H1 (cell line): Measurements from ENCODE around the gene MRTFB. TPM values are rescaled to one million over a fixed set of nuclear protein-coding genes. Genes with fewer than 3 reads are reported as not detected.

Experiments
- BRCA1 ChIP-seq: IDR thresholded peaks from 2 replicates; pipeline ENCODE4 v1.6.1; 2012; ENCODE audit warnings: low read depth, low read length, improper control_type of control experiment
- CHD7 ChIP-seq: fragments of 300-600 bp; sonication (generic); IDR thresholded peaks from 2 replicates; pipeline ENCODE4 v1.7.1; 2012; ENCODE audit warnings: low read length, moderate library complexity, mild to moderate bottlenecking, inconsistent platforms; ENCODE audit not compliant: insufficient replicate concordance
- CREB1 ChIP-seq: IDR thresholded peaks from 2 replicates; pipeline ENCODE4 v1.6.1; 2012; ENCODE audit warnings: inconsistent platforms
- HDAC6 ChIP-seq: IDR thresholded peaks from one replicate; pipeline ENCODE4 v1.7.1; 2012; ENCODE audit warnings: low read depth, mild to moderate bottlenecking, inconsistent platforms, low read length, moderate library complexity
- POLR2AphosphoS5 ChIP-seq: IDR thresholded peaks from 2 replicates; pipeline ENCODE4 v1.6.1; 2011; ENCODE audit warnings: low read depth, low read length
- polyA plus RNA-seq, 7 experiments: library from polyadenylated mRNA; depleted of rRNA in 3 of 7; stranded (reverse) in 5 of 7; unstranded in 2 of 7; fragments of >200 nt in 5 of 7; fragments of 200-250 nt in 2 of 7; gene quantifications; 1 replicate in 5 of 7; 2 replicates in 1 of 7; 4 replicates in 1 of 7; pipeline versions ENCODE4 v1.2.1 to v1.2.3, GENCODE V29; 2011 to 2013; ENCODE audit warnings: missing spikeins in 2 of 7, mixed read lengths in 2 of 7
- total RNA-seq: library from RNA; stranded (reverse); fragmentation: NEBNext Ultra II Directional; extraction: Animal tissue kit (Norgen Biotek cat#: 25700); gene quantifications from 2 replicates; pipeline ENCODE4 v1.2.1, GENCODE V29; 2021

MRTFB gene
- total and polyA plus RNA-seq, 2 of the 8 experiments (the other 6 are each of a cell fraction or from before 2014, with no cell fraction given), result 13.5 to 34.9 TPM

GRCh38 chr16:14181371-14182050 lies 110.4 kb downstream of the MRTFB start (continued):
- TF ChIP-seq CHD7 (no peak), POLR2AphosphoS5 (no peak), CREB1 (no peak), HDAC6 (no peak), BRCA1 (no peak)
